H4 (cell line): Measurements from ENCODE around the gene ATXN7L1. TPM values are rescaled to one million over a fixed set of nuclear protein-coding genes. Genes with fewer than 3 reads are reported as not detected.

ENCODE experiments used
- DNase-seq: peaks from one replicate; pipeline ENCODE4 v3.0.0-alpha.2; 2015; ENCODE audit warnings: low spot score
- total RNA-seq: library from RNA; depleted of rRNA; stranded (reverse); fragments of >200 nt; shearing (Covaris generic); gene quantifications from 2 replicates; pipeline ENCODE4 v1.2.3, GENCODE V29; 2014

Gene ATXN7L1
- total RNA-seq, 1 experiment from 2014 or later = 4.4 TPM

DNA sequence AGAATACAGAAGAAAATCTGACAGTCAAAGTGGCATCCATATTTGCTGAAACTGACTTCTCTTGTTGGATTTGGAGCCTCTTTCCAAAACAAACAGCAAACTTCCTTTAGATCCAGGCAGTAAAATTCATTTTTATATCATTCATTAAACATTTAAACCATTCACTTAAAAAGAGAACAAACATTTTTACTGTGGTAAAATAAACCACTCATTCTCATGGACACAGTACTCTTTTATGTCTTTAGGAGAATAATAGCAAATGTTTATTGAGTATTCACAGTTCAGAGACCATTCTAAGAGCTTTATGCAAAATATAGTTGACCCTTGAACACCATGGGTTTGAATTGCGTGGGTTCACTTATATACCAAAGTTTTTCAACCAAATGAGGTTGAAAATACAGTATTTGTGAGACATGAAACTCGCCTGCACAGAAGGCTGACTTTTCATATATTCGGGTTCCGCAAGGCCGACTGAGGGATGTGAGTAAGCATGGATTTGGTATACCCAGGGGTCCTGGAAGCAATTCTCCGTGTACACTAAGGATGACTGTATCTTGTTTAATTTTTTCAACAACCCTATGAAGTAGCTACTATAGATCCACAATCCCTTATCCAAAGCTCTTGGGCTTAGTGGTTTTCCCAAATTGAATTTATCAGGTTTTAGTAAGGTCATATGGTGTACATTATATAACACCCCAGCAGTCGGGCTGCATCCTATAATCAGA is 49.1 kb downstream of the ATXN7L1 start:
- DNase-seq = no peak

GRCh38 chr7:105826143-105826542 is 50.3 kb downstream of the ATXN7L1 start:
- DNase-seq = no peak

- DNase-seq = no peak
Measured at GRCh38 chr7:105825371-105825770, 51.0 kb downstream of the ATXN7L1 start.

GRCh38 chr7:105822806-105823205 is 53.6 kb downstream of the ATXN7L1 start:
- DNase-seq = no peak

DNA sequence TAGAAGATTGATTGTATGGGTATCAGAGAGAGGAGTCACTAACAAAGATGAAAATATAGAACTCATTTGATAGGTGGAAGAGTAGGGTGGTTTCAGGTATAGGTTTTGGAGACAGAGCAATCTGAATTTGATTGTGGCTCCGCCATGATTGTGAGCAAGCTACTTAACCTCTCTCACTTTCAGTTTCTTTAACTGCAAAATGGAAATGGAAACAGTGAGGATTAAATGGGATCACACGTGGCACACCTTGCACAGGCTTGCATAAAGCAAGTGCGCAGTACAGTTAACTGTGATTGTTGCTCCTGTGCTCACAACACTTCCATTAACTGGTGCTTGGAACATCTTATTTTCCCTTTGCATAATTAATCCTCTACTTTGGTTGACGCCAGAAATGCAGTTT is 54.9 kb downstream of the ATXN7L1 start:
- DNase-seq = no peak

DNA sequence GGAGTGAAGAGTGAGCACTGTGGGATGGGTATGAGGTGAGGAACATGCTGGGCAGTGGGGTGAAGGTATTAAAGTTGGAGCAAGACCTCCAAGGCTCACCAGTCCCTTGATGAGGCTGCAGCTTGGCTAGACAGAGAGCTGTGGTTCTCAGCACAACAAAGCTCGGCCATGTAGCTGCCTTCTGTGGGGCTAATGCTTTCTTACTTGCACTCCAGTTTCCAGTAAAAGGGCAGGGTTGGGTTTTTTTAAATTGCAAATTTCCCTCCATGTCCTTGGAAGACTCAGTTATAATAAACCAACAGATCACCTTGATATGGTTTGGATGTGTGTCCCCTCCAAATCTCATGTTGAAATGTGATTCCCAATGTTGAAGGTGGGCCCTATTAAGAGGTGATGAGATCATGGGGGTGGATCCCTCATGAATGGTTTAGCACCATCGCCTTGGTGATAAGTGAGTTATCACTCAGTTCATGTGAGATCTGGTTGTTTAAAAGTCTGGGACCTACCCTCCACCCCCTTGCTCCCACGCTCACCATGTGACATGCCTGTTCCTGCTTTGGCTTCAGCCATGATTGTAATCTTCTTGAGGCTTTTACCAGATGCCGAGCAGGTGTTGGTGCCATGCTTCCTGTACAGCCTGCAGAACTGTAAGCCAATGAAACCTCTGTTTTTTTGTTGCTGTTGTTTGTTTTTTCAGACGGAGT is 55.9 kb downstream of the ATXN7L1 start:
- DNase-seq = no peak

DNA sequence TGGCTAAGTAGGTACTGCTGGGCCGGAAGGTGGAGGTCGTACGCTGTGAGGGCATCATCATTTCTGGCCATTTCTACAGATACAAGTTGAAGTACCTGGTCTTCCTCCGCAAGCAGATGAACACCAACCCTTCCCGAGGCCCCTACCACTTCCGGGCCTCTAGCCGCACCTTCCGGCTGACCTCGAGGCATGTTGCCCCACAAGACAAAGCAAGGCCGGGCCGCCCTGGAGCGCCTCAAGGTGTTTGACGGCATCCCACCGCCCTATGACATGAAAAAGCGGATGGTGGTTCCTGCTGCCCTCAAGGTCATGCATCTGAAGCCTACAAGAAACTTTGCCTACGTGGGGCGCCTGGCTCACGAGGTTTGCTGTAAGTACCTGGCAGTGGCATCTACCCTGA is 56.8 kb downstream of the ATXN7L1 start:
- DNase-seq = no peak

DNA sequence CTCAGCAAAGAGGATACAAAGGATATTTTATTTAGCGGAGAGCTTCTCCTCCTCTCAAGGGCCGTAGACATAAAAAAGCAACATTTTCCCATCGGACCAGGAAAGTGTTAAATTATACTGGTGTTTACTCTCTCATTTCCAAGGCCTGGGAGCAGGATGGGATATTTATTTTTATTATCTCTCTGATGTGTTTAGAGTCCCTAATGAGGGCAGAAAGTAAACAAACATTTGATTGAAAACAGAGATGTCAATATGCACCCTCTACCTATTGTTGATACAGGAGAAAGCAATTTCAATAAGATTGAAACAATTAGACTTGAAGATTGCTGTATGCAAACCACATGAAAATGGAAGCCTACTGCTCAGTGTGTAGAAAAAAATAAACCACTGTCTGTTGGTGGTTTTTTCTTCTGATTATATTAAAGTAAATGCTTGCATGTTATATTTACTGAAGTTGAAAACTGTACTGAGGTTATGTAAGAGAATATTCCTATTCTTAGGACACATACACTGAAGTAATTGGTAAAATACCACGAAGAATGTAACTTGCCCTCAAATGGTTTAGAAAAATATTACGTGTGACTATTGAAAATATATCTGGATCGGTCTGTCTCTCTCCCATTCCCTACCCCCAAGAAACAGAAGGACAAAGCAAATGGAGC is 59.3 kb downstream of the ATXN7L1 start:
- DNase-seq = no peak

DNA sequence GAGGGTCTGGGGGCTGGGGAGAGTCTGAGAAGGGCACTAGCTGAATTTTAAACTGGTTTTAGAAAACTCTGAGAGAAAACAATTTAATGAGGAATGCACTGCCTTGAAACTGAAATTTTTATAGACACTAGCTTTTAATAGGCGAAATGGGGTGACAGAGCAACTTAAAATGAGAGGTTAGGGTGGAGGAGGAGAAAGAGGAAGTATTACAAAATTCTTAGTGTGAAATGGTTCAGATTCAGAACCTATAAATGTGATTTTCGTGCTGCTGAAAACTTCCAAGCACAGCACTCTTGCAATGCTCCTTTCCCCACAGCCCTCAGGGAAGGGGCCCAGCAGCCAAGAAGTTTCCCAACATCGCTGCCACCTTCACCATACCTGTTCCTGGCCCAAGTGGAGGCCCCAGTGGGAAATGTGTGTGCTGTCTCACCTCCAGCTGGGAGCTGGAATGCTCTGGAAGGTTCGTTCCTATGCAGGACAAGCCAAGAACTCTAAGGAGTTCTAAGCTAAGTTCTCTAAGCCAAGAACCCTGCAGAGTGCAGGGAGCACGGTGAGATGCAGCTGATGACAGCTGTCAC is 60.0 kb downstream of the ATXN7L1 start:
- no peak for DNase-seq

- DNase-seq = no peak
Measured at GRCh38 chr7:105815576-105815975, 60.8 kb downstream of the ATXN7L1 start.

DNA sequence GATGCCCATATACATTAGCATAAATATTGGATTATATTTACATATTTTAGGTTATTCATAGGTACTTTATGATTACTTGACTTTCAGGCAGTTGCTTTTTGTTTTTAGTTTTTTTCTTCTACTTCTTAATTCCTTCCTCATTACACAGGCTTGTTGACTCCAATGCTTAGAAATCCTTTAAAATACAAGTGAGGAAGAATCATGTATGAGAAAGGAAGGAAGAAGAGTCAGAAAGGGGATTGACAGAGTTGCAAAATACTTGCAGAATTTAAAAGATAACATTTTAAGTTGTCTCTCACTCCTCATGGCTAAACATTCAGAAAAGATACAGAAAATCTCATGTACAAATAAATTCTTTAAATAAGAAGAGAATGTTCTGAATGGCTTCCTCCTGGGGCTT is 61.9 kb downstream of the ATXN7L1 start:
- no peak for DNase-seq

- DNase-seq = no peak
Measured at GRCh38 chr7:105811189-105811847, 65.1 kb downstream of the ATXN7L1 start.

DNA sequence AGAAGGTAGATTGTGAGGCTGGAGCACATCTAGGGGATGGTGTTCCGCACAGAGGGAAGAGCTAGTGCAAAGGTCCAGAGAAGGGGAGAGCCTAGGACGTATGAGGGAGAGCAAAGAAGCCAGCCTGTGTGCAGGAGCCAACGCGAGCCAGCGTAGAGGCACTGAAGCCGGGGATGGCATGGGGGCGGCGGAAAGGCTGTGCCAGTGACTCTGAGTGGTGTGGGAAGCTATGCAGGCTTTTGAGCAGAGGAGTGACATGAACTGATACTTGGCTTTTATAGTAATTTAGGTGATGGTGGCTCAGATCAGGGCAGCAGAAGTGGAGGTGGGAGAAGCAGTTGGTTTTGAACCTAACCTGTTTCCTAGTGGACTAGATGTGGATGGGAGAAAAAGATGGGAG is 65.8 kb downstream of the ATXN7L1 start:
- DNase-seq = no peak

GRCh38 chr7:105808703-105809590 is 67.5 kb downstream of the ATXN7L1 start:
- DNase-seq = peak; percentile 24

GRCh38 chr7:105808209-105808608 is 68.2 kb downstream of the ATXN7L1 start:
- DNase-seq = no peak

DNA sequence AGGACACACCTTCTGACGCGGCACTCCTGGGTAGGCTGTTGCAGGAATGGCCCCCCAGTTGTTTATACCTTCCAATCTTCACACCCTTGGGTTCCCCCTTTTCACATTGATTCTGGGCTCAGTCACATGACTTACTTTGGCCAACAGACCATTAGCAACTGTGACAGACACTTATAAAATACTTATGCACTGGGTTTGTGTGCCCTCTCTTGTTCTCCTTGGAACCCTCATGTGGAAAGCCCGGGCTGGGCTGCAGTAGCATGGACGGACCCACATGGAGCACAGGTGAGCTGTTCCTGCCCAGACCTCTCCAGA is 69.0 kb downstream of the ATXN7L1 start:
- DNase-seq = no peak

- peak; percentile 30 for DNase-seq
Measured at GRCh38 chr7:105806592-105807447, 69.6 kb downstream of the ATXN7L1 start.

DNA sequence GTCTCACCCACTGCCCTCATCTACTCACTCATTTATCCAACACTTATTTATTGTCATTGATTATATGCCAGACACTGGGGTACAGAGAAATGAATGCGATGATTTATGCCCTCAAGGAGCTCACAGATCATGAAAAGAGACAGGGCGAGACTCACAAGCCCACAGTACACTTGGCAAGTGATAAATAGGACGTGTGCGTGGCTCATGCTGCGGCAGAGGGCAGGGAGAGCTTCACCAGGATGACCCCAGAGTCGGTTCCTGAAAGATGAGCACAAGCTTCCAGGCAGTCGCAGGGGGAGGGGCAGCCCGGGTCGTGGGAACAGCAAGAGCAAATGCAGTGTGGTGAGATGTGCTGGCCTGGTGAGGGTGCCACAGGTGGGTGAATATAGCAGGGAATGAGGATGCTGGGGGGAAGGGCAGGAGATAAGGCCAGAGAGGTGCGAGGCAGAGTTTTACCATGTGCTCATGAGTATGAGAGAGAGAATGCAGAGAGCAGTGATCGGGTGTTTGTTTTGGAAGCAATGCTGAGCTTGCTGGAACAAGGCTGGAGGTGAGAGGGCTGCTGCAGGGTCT is 70.9 kb downstream of the ATXN7L1 start:
- no peak for DNase-seq

- DNase-seq = no peak
Measured at GRCh38 chr7:105803429-105803736, 73.0 kb downstream of the ATXN7L1 start.
